LNCaP clone FGC (cell line): ENCODE results near the gene CDC25B.
A peak's percentile ranks its signal among the peaks of the same experiment; 100 is the strongest.
"Not testable (repeated sequence)": the region's sequence is repeated elsewhere in the genome, so short reads cannot be mapped to it uniquely, and the experiment has no call there.

ENCODE experiments used
- DNase-seq: peaks from one replicate; pipeline ENCODE4 v3.0.0-alpha.2; 2011; ENCODE audit warnings: low read depth
- H3K4me3 ChIP-seq: 2 replicates; pipeline ENCODE4 v1.5.1; 2011; ENCODE audit warnings: mild to moderate bottlenecking, low read depth, low read length, control low read depth
- TF ChIP-seq, protein P1 (sequence below): IDR thresholded peaks from 2 replicates; pipeline ENCODE4 v1.5.1; 2012; ENCODE audit warnings: mild to moderate bottlenecking; ENCODE audit not compliant: control insufficient read depth, insufficient read depth; ENCODE audit errors: extremely low read depth

The CDC25B gene

DNA sequence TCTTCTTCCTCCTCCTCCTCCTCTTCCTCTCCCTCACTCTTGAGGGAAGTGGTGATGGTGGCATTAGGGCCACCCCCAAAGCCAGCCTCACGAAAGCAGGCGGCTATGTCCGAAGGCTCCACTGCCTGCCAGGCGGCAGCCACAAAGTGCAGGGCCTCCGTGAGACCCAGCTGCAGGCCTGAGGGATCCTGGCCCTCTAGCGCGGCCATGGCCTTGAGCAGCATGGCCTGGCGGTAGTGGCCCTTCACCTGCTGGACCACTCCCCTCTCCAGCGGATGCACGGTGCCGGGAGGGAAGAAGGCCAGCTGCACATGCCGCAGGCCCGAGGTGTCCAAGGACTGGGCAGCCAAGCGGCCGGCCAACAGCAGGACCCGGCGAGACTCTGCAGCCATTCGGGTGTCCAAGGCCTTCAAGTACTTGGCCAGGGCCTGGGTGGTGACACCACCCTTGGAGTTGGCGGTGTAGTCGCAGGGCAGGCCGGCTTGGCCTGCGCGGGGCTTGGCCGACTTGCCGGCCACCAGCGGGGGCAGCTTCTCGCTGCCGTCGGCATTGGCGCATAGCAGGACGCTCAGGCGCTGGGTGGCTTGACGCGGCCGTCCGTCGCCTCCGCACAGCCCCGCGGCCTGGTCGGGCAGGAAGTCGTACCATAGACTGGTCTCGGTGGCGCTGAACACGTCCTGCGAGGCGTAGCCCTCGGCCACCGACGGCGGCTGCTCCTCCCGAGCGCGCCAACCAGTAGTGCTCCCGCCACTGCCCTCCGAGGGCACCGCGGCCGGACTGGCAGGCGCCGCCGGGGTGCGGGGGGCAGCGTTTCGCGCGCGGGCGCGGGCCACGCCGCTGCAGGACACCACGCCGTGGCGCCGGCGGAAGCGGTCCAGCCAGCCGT, 10.6 kb upstream of the CDC25B start:
- DNase-seq: no peak
- TF ChIP-seq, protein P1, sequence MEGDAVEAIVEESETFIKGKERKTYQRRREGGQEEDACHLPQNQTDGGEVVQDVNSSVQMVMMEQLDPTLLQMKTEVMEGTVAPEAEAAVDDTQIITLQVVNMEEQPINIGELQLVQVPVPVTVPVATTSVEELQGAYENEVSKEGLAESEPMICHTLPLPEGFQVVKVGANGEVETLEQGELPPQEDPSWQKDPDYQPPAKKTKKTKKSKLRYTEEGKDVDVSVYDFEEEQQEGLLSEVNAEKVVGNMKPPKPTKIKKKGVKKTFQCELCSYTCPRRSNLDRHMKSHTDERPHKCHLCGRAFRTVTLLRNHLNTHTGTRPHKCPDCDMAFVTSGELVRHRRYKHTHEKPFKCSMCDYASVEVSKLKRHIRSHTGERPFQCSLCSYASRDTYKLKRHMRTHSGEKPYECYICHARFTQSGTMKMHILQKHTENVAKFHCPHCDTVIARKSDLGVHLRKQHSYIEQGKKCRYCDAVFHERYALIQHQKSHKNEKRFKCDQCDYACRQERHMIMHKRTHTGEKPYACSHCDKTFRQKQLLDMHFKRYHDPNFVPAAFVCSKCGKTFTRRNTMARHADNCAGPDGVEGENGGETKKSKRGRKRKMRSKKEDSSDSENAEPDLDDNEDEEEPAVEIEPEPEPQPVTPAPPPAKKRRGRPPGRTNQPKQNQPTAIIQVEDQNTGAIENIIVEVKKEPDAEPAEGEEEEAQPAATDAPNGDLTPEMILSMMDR: no peak
- H3K4me3 ChIP-seq: peak overlapping the region; percentile 65

DNA sequence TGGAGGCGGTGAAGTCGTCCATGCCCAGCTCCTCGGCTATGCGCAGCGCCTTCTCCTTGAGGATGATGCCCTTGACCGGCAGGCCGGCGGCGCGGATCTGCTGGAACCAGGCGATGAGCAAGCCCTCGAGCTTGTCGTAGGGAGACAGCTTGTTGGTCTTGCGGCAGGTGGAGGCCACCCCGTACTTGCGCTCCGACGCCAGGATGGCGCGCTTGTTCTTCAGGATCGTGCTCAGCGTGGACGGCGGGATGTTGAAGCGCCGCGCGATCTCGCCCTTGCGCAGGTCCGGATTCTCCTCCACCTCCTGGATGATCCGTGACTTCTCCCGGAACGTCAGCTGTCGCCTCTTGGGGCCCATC, 10.0 kb upstream of the CDC25B start:
- TF ChIP-seq, protein P1: no peak
- peak overlapping the region; percentile 65 for H3K4me3 ChIP-seq
- DNase-seq: no peak

DNA sequence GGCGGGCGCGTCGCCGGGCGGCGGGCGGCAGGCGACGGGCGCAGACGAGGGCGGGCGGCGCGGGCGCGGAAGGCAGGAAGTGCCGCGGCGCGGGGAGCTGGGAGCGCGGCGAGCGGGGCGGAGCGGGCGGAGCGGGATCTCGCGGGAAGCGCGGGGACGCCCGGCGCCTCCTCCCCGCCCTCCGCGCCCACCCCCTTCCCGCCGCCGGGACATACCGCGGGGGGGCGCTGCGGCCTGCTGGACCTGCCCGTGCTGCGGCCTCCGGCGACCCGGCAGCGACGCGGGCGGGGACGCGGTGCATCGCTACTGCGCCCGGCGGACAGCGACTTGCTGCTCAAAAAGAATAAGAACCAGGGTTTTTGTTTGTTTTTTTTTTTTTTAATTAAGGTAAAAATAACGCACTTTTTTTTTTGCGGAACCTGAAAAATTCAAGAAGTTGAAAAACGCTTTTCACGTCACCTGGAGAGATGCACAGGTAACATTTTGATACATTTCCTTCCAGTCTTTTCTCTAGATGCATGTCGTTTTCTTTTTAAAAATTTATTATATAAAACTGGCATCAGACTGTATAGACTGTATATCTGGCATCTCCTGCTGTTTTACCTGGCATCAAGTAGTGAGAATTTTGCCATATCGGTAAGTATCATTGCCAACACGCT, 9.3 kb upstream of the CDC25B start, which contains the start of gene CENPB:
TSS of gene CENPB (minus strand) at position 76 of the 659 bp plus-strand sequence. CDS start 257 bp downstream, outside the sequence.
- DNase-seq: no peak
- H3K4me3 ChIP-seq: peak within 1 kb of the TSS; percentile 65
- TF ChIP-seq, protein P1: peak; percentile 92

DNA sequence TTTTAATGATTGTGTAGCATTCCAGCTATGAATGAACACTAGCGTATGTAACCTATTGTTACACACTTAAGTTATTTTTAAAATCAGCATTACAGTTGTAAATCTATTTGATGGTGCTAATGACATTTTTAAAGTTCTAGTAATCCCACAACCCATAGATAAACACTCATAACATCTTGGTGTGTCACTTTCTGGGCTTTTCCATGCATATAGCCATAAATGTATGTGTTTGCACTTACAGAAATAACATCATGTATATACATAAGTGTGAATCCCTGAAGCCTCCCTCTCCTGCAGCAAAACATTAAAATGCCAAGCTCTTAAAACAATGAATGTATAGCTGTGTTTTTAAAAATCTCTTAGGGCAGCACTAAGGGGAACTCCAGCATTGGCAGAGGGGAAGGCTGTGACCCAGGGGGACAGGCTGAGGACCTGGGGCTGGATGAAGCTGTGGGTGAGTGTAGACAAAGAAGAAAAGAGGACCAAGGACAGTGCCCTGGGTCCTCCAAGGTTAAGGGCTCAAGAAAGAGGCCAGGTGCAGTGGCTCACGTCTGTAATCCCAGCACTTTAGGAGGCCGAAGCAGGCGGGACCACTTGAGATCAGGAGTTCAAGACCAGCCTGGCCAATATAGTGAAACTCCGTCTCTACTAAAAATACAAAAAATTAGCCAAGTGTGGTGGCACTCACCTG, 8.6 kb upstream of the CDC25B start:
- TF ChIP-seq, protein P1: no peak
- peak overlapping the region; percentile 53 for H3K4me3 ChIP-seq
- no peak for DNase-seq

DNA sequence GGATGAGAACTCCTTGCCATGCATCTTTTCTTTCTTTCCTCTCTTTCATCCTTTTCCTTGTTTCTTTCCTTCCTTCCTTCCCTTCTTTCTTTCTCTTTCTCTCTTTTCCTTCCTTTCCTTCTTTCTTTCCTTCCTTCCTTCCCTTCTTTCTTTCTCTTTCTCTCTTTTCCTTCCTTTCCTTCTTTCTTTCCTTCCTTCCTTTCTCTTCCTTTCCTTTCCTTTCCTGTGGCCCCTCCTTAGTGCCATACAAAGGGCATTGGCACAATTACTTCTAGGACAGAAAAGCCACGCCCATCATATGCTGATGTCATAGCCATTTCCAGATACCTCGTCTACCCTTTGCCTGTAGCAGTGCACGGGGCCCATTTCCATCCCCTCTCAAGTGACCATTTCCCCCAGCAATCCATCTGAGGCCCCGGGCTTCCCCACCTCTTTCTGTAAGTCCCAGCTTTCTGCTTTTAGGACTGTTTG, 7.4 kb upstream of the CDC25B start:
- TF ChIP-seq, protein P1: no peak
- no peak overlapping the region for H3K4me3 ChIP-seq
- DNase-seq: no peak

DNA sequence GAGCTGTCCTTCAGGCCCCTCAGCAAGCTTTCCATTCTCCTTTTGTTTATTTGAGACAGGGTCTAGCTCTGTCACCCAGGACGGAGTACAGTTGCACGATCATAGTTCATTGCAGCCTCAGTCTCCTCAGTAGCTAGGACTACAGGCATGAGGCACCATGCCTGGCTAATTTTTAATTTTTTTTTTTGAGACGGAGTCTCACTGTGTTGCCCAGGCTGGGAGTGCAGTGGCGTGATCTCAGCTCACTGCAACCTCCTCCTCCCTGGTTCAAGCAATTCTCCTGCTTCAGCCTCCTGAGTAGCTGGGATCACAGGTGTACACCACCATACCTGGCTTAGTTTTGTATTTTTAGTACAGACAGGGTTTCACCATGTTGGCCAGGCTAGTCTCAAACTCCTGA, 6.9 kb upstream of the CDC25B start:
- not testable (repeated sequence) for DNase-seq, H3K4me3 ChIP-seq

DNA sequence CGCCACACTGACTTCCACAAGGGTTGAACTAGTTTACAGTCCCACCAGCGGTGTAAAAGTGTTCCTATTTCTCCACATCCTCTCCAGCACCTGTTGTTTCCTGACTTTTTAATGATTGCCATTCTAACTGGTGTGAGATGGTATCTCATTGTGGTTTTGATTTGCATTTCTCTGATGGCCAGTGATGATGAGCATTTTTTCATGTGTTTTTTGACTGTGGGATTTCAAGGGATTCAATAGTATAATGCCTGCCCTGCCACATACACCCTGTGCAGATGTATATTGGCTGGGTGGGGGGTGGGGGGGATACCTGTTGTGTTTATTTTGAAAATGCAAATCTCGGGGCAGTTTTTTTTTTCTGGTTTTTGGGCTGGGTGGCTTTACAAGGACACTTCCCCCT, 1.9 kb upstream of the CDC25B start:
- DNase-seq, H3K4me3 ChIP-seq: not testable (repeated sequence)
